CD14-positive monocyte (primary cell): ENCODE data around the gene SORBS1. TPM values are rescaled to one million over a fixed set of nuclear protein-coding genes. Genes with fewer than 3 reads are reported as not detected.

ENCODE experiments used
- DNase-seq, 3 donors: peaks; one replicate each; pipeline ENCODE4 v3.0.0-alpha.2; 2011 to 2022
- H2AFZ ChIP-seq: 2 replicates; pipeline ENCODE4 v1.6.0; 2012; ENCODE audit warnings: mild to moderate bottlenecking, low read depth, low read length, inconsistent platforms; ENCODE audit not compliant: insufficient read depth, poor library complexity, severe bottlenecking
- H3K27ac ChIP-seq, 2 donors: 1 replicate in 1 of 2; 2 replicates in 1 of 2; pipeline ENCODE4 v1.5.1; 2012 to 2013; ENCODE audit warnings: low read length in 2 of 2, control low read depth in 1 of 2, inconsistent platforms in 1 of 2, low read depth in 1 of 2, mild to moderate bottlenecking in 1 of 2
- H3K27me3 ChIP-seq, 2 donors: one replicate each; pipeline versions ENCODE4 v1.6.0 to v1.6.1; 2011 to 2013; ENCODE audit warnings: low read length in 2 of 2; ENCODE audit not compliant: control insufficient read depth in 2 of 2, insufficient read depth in 2 of 2
- H3K36me3 ChIP-seq, 2 donors: replicated peaks in 1 of 2; 1 replicate in 1 of 2; 2 replicates in 1 of 2; pipeline versions ENCODE4 v1.5.1 to v1.6.1; 2012 to 2013; ENCODE audit warnings: low read length in 2 of 2, control low read depth in 1 of 2, inconsistent platforms in 1 of 2, mild to moderate bottlenecking in 1 of 2; ENCODE audit not compliant: insufficient read depth in 2 of 2, control insufficient read depth in 1 of 2
- H3K4me1 ChIP-seq, 2 donors: 1 replicate in 1 of 2; 2 replicates in 1 of 2; pipeline versions ENCODE4 v1.5.1 to v1.6.1; 2012 to 2013; ENCODE audit warnings: low read length in 2 of 2, control low read depth in 1 of 2, inconsistent platforms in 1 of 2, mild to moderate bottlenecking in 1 of 2, moderate library complexity in 1 of 2; ENCODE audit not compliant: insufficient read depth in 2 of 2, control insufficient read depth in 1 of 2
- H3K4me2 ChIP-seq: replicated peaks from 2 replicates; pipeline ENCODE3; 2012; ENCODE audit warnings: low read length, moderate library complexity, mild to moderate bottlenecking; ENCODE audit not compliant: poor library complexity, severe bottlenecking; ENCODE audit errors: extremely low read depth
- H3K4me3 ChIP-seq, 3 experiments: fragments of 200-600 bp in 1 of 3; sonication (generic) in 1 of 3; replicated peaks in 1 of 3; 1 replicate in 2 of 3; 2 replicates in 1 of 3; pipeline ENCODE4 v1.5.1; 2011 to 2013; ENCODE audit warnings: low read length in 3 of 3, mild to moderate bottlenecking in 3 of 3, control low read depth in 2 of 3, low read depth in 2 of 3, inconsistent platforms in 1 of 3, moderate library complexity in 1 of 3
- H3K79me2 ChIP-seq: 2 replicates; pipeline ENCODE4 v1.6.0; 2012; ENCODE audit warnings: mild to moderate bottlenecking, control low read depth, inconsistent platforms, low read length, moderate library complexity; ENCODE audit not compliant: insufficient read depth
- H3K9ac ChIP-seq: 2 replicates; pipeline ENCODE4 v1.6.0; 2017; ENCODE audit warnings: low read length, mild to moderate bottlenecking; ENCODE audit not compliant: insufficient read depth, poor library complexity, severe bottlenecking
- H3K9me3 ChIP-seq, 2 donors: replicated peaks in 1 of 2; 1 replicate in 1 of 2; 2 replicates in 1 of 2; pipeline versions ENCODE4 v1.5.1 to v1.6.1; 2012 to 2013; ENCODE audit warnings: low read length in 2 of 2, control low read depth in 1 of 2; ENCODE audit not compliant: control insufficient read depth in 1 of 2, insufficient read depth in 1 of 2
- H4K20me1 ChIP-seq: 2 replicates; pipeline ENCODE4 v1.6.0; 2012; ENCODE audit warnings: mild to moderate bottlenecking, low read length, control low read depth, moderate library complexity; ENCODE audit not compliant: insufficient read depth
- H3K27ac Mint-ChIP-seq, 7 donors: one replicate each; pipeline ENCODE4 v1.8.0; 2020; ENCODE audit warnings: mild to moderate bottlenecking in 7 of 7, mixed read lengths in 7 of 7, moderate library complexity in 6 of 7, inconsistent platforms in 2 of 7
- H3K27me3 Mint-ChIP-seq, 3 donors: one replicate each; pipeline ENCODE4 v1.8.0; 2021 to 2022; ENCODE audit warnings: low read depth in 3 of 3, mild to moderate bottlenecking in 3 of 3, mixed read lengths in 3 of 3, moderate library complexity in 3 of 3, inconsistent platforms in 1 of 3
- H3K36me3 Mint-ChIP-seq, 2 donors: one replicate each; pipeline ENCODE4 v1.8.0; 2020; ENCODE audit warnings: mixed read lengths in 2 of 2, inconsistent platforms in 1 of 2, mild to moderate bottlenecking in 1 of 2
- H3K4me1 Mint-ChIP-seq: one replicate; pipeline ENCODE4 v1.8.0; 2020; ENCODE audit warnings: mild to moderate bottlenecking, mixed read lengths
- H3K4me3 Mint-ChIP-seq, 2 donors: one replicate each; pipeline ENCODE4 v1.8.0; 2020; ENCODE audit warnings: mild to moderate bottlenecking in 2 of 2, mixed read lengths in 2 of 2, moderate library complexity in 1 of 2
- H3K9me3 Mint-ChIP-seq, 7 donors: one replicate each; pipeline ENCODE4 v1.8.0; 2020 to 2022; ENCODE audit warnings: mixed read lengths in 7 of 7, mild to moderate bottlenecking in 6 of 7, moderate library complexity in 6 of 7, inconsistent platforms in 2 of 7
- CTCF ChIP-seq: fragments of 200-600 bp; IDR thresholded peaks from one replicate; pipeline ENCODE4 v1.8.0; 2022; ENCODE audit warnings: antibody characterized with exemption, mild to moderate bottlenecking
- WGBS: methylation state at CpG from one replicate; pipeline ENCODE4 v1.1.5; 2013; ENCODE audit warnings: missing lambda C conversion rate; ENCODE audit not compliant: insufficient coverage; 5-methylcytosine and 5-hydroxymethylcytosine counted together
- intact Hi-C, 2 donors: fragments of 100-400 bp; cut with micrococcal nuclease; formaldehyde crosslinking; loops; one replicate each; pipeline versions ENCODE4 v1.15.0 to v1.15.1; 2023
- polyA plus RNA-seq, 3 donors: library from polyadenylated mRNA; depleted of rRNA in 1 of 3; unstranded in 2 of 3; stranded (reverse) in 1 of 3; fragments of 300-500 nt in 2 of 3; fragments of >200 nt in 1 of 3; fragmentation: Illumina TruSeq in 2 of 3; gene quantifications; 1 replicate in 2 of 3; 2 replicates in 1 of 3; pipeline ENCODE4 v1.2.3, GENCODE V29; 2012 to 2021

Gene SORBS1
- polyA plus RNA-seq, 3 donors = 0.08 to 0.15 TPM; not detected in 1

- Mint-ChIP-seq H3K27ac (no peak overlapping the region), H3K4me1 (no peaks in the 10 kb centered on the region), H3K9me3 (no peaks in the 10 kb centered on the region), H3K4me3 (no peak overlapping the region), H3K36me3 (no peaks in the 10 kb centered on the region), H3K27me3 (peaks cover 3 to 5% (median 3%) of the 10 kb centered on the region in 3 donors)
- Histone ChIP-seq H3K4me2 (no peak overlapping the region), H3K4me1 (no peaks in the 10 kb centered on the region), H3K4me3 (no peak overlapping the region), H3K27ac (no peak overlapping the region), H3K79me2 (no peaks in the 10 kb centered on the region), H3K9ac (no peak overlapping the region), H3K9me3 (no peaks in the 10 kb centered on the region), H2AFZ (no peak overlapping the region), H4K20me1 (no peaks in the 10 kb centered on the region), H3K27me3 (no peaks in the 10 kb centered on the region), H3K36me3 (no peaks in the 10 kb centered on the region)
- WGBS = 79% methylated on average over 5 of the region's 5 CpGs
- intact Hi-C loops = no loop called here
- no peak for DNase-seq
- no peak for TF ChIP-seq CTCF
These were observed 233.8 kb downstream of the SORBS1 start for GRCh38 chr10:95327367-95327766.

- Mint-ChIP-seq H3K4me1 (no peaks in the 10 kb centered on the region), H3K27ac (no peak overlapping the region), H3K36me3 (no peaks in the 10 kb centered on the region), H3K27me3 (peaks cover 1 to 5% (median 3%) of the 10 kb centered on the region in 3 donors), H3K4me3 (no peak overlapping the region), H3K9me3 (no peaks in the 10 kb centered on the region)
- TF ChIP-seq CTCF = no peak
- intact Hi-C loops = no loop called here
- Histone ChIP-seq H3K4me1 (no peaks in the 10 kb centered on the region), H3K36me3 (no peaks in the 10 kb centered on the region), H2AFZ (no peak overlapping the region), H3K27me3 (no peaks in the 10 kb centered on the region), H4K20me1 (no peaks in the 10 kb centered on the region), H3K4me2 (no peak overlapping the region), H3K9ac (no peak overlapping the region), H3K9me3 (no peaks in the 10 kb centered on the region), H3K27ac (no peak overlapping the region), H3K79me2 (no peaks in the 10 kb centered on the region), H3K4me3 (no peak overlapping the region)
- WGBS = no CpG with 5 or more reads among the region's 2 CpGs
- no peak for DNase-seq
These were observed 234.8 kb downstream of the SORBS1 start for GRCh38 chr10:95326396-95326795.
